GM23338 (cell line): ENCODE data around the gene SMC5.

Experiments used
- CREB1 ChIP-seq: fragments of 250-450 bp; sonication (Bioruptor Pico); IDR thresholded peaks from 2 replicates; pipeline ENCODE4 v1.5.0; 2020; ENCODE audit warnings: low read depth, mild to moderate bottlenecking, moderate library complexity
- EZH2 ChIP-seq: fragments of 200-600 bp; sonication (generic); IDR thresholded peaks from one replicate; pipeline ENCODE4 v1.8.0; 2017; ENCODE audit warnings: antibody characterized with exemption, mild to moderate bottlenecking, low read depth; ENCODE audit not compliant: unreplicated experiment
- EZH2phosphoT487 ChIP-seq: fragments of 200-600 bp; sonication (generic); IDR thresholded peaks from one replicate; pipeline ENCODE4 v1.8.1; 2018; ENCODE audit warnings: antibody characterized with exemption; ENCODE audit not compliant: unreplicated experiment
- POLR2AphosphoS5 ChIP-seq: IDR thresholded peaks from 2 replicates; pipeline ENCODE4 v1.6.1; 2016; ENCODE audit warnings: antibody characterized with exemption, low read depth
- TF ChIP-seq, protein P1 (sequence below), 2 experiments: fragments of 200-600 bp in 1 of 2; sonication (generic) in 1 of 2; conservative IDR thresholded peaks; 2 replicates each; pipeline versions ENCODE4 v1.5.1 to v1.6.1; 2016 to 2017; ENCODE audit warnings: antibody characterized with exemption in 2 of 2, low read depth in 2 of 2, mild to moderate bottlenecking in 2 of 2, moderate library complexity in 1 of 2
- TF ChIP-seq, protein P2 (sequence below): IDR thresholded peaks from one replicate; pipeline ENCODE4 v1.6.1; 2018; ENCODE audit warnings: antibody characterized with exemption; ENCODE audit not compliant: unreplicated experiment
- TF ChIP-seq, protein P3 (sequence below): fragments of 250-450 bp; sonication (Bioruptor Pico); IDR thresholded peaks from 2 replicates; pipeline ENCODE4 v1.5.0; 2020; ENCODE audit warnings: mild to moderate bottlenecking, moderate library complexity

DNA sequence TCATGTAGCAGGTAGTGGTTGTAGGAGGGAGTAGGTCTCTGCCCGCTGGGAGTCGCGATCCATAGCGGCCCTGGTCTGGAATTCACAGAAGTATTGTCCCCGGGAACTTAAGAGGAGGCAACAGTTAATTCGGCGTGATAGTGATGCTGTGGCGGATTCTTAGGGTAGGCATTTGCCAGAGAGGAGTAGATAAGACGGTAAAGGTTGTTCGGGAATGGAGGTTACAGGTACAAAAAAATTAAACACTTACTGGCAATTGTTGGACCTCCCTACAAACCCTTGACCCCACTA is 679 bp downstream of the SMC5 start:
- TF ChIP-seq POLR2AphosphoS5 (no peak), EZH2phosphoT487 (no peak), EZH2 (no peak), CREB1 (CRISPR knock-in tag) (no peak)
- TF ChIP-seq, protein P1, sequence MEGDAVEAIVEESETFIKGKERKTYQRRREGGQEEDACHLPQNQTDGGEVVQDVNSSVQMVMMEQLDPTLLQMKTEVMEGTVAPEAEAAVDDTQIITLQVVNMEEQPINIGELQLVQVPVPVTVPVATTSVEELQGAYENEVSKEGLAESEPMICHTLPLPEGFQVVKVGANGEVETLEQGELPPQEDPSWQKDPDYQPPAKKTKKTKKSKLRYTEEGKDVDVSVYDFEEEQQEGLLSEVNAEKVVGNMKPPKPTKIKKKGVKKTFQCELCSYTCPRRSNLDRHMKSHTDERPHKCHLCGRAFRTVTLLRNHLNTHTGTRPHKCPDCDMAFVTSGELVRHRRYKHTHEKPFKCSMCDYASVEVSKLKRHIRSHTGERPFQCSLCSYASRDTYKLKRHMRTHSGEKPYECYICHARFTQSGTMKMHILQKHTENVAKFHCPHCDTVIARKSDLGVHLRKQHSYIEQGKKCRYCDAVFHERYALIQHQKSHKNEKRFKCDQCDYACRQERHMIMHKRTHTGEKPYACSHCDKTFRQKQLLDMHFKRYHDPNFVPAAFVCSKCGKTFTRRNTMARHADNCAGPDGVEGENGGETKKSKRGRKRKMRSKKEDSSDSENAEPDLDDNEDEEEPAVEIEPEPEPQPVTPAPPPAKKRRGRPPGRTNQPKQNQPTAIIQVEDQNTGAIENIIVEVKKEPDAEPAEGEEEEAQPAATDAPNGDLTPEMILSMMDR (conservative IDR thresholded peaks at IDR 0.05; ENCODE audit: low read depth in 2 of 2): no peak
- TF ChIP-seq, protein P2, sequence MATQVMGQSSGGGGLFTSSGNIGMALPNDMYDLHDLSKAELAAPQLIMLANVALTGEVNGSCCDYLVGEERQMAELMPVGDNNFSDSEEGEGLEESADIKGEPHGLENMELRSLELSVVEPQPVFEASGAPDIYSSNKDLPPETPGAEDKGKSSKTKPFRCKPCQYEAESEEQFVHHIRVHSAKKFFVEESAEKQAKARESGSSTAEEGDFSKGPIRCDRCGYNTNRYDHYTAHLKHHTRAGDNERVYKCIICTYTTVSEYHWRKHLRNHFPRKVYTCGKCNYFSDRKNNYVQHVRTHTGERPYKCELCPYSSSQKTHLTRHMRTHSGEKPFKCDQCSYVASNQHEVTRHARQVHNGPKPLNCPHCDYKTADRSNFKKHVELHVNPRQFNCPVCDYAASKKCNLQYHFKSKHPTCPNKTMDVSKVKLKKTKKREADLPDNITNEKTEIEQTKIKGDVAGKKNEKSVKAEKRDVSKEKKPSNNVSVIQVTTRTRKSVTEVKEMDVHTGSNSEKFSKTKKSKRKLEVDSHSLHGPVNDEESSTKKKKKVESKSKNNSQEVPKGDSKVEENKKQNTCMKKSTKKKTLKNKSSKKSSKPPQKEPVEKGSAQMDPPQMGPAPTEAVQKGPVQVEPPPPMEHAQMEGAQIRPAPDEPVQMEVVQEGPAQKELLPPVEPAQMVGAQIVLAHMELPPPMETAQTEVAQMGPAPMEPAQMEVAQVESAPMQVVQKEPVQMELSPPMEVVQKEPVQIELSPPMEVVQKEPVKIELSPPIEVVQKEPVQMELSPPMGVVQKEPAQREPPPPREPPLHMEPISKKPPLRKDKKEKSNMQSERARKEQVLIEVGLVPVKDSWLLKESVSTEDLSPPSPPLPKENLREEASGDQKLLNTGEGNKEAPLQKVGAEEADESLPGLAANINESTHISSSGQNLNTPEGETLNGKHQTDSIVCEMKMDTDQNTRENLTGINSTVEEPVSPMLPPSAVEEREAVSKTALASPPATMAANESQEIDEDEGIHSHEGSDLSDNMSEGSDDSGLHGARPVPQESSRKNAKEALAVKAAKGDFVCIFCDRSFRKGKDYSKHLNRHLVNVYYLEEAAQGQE: no peak
- TF ChIP-seq, protein P3, sequence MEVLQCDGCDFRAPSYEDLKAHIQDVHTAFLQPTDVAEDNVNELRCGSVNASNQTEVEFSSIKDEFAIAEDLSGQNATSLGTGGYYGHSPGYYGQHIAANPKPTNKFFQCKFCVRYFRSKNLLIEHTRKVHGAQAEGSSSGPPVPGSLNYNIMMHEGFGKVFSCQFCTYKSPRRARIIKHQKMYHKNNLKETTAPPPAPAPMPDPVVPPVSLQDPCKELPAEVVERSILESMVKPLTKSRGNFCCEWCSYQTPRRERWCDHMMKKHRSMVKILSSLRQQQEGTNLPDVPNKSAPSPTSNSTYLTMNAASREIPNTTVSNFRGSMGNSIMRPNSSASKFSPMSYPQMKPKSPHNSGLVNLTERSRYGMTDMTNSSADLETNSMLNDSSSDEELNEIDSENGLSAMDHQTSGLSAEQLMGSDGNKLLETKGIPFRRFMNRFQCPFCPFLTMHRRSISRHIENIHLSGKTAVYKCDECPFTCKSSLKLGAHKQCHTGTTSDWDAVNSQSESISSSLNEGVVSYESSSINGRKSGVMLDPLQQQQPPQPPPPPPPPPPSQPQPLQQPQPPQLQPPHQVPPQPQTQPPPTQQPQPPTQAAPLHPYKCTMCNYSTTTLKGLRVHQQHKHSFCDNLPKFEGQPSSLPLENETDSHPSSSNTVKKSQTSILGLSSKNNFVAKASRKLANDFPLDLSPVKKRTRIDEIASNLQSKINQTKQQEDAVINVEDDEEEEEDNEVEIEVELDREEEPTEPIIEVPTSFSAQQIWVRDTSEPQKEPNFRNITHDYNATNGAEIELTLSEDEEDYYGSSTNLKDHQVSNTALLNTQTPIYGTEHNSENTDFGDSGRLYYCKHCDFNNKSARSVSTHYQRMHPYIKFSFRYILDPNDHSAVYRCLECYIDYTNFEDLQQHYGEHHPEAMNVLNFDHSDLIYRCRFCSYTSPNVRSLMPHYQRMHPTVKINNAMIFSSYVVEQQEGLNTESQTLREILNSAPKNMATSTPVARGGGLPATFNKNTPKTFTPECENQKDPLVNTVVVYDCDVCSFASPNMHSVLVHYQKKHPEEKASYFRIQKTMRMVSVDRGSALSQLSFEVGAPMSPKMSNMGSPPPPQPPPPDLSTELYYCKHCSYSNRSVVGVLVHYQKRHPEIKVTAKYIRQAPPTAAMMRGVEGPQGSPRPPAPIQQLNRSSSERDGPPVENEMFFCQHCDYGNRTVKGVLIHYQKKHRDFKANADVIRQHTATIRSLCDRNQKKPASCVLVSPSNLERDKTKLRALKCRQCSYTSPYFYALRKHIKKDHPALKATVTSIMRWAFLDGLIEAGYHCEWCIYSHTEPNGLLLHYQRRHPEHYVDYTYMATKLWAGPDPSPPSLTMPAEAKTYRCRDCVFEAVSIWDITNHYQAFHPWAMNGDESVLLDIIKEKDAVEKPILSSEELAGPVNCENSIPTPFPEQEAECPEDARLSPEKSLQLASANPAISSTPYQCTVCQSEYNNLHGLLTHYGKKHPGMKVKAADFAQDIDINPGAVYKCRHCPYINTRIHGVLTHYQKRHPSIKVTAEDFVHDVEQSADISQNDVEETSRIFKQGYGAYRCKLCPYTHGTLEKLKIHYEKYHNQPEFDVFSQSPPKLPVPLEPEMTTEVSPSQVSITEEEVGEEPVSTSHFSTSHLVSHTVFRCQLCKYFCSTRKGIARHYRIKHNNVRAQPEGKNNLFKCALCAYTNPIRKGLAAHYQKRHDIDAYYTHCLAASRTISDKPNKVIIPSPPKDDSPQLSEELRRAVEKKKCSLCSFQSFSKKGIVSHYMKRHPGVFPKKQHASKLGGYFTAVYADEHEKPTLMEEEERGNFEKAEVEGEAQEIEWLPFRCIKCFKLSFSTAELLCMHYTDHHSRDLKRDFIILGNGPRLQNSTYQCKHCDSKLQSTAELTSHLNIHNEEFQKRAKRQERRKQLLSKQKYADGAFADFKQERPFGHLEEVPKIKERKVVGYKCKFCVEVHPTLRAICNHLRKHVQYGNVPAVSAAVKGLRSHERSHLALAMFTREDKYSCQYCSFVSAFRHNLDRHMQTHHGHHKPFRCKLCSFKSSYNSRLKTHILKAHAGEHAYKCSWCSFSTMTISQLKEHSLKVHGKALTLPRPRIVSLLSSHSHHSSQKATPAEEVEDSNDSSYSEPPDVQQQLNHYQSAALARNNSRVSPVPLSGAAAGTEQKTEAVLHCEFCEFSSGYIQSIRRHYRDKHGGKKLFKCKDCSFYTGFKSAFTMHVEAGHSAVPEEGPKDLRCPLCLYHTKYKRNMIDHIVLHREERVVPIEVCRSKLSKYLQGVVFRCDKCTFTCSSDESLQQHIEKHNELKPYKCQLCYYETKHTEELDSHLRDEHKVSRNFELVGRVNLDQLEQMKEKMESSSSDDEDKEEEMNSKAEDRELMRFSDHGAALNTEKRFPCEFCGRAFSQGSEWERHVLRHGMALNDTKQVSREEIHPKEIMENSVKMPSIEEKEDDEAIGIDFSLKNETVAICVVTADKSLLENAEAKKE: no peak
